CD4-positive, alpha-beta T cell (primary cell): ENCODE measurements around the gene RAB40A. TPM values are rescaled to one million over a fixed set of nuclear protein-coding genes. Genes with fewer than 3 reads are reported as not detected.

Experiments used
- ATAC-seq: fragments of 200-7000 bp; cut with Tn5 transposase; one replicate; pipeline ENCODE4 v1.10.0; 2022; ENCODE audit warnings: mild to moderate bottlenecking; ENCODE audit not compliant: poor library complexity
- CTCF ChIA-PET: fragments of 350-600 bp; sonication (Branson Sonifier 250); formaldehyde crosslinking; loops from one replicate; lab custom pipeline; 2021; ENCODE audit warnings: antibody characterized with exemption, inconsistent platforms; lab: Charles Lee
- POLR2A ChIA-PET: fragments of 350-600 bp; sonication (Branson Sonifier 250); formaldehyde crosslinking; loops from one replicate; lab custom pipeline; 2021; ENCODE audit warnings: antibody characterized with exemption, inconsistent platforms; lab: Charles Lee
- DNase-seq, 14 experiments: peaks; one replicate each; pipeline ENCODE4 v3.0.0-alpha.2; 2013 to 2020; ENCODE audit warnings: mixed read lengths in 2 of 14
- H3K27ac ChIP-seq, 2 donors: one replicate each; pipeline versions ENCODE4 v1.5.1 to v1.7.0; 2013; ENCODE audit warnings: low read length in 2 of 2, low read depth in 1 of 2, mild to moderate bottlenecking in 1 of 2
- H3K27me3 ChIP-seq, 2 experiments: 1 replicate in 1 of 2; 2 replicates in 1 of 2; pipeline versions ENCODE4 v1.6.1 to v1.7.0; 2013; ENCODE audit warnings: low read length in 2 of 2, control low read depth in 1 of 2, mild to moderate bottlenecking in 1 of 2, moderate library complexity in 1 of 2; ENCODE audit not compliant: insufficient read depth in 2 of 2, control insufficient read depth in 1 of 2
- H3K36me3 ChIP-seq: one replicate; pipeline ENCODE4 v1.6.1; 2013; ENCODE audit warnings: low read length, control low read depth; ENCODE audit not compliant: insufficient read depth
- H3K4me1 ChIP-seq: one replicate; pipeline ENCODE4 v1.6.1; 2013; ENCODE audit warnings: low read length, control low read depth; ENCODE audit not compliant: insufficient read depth
- H3K4me3 ChIP-seq: one replicate; pipeline ENCODE4 v1.5.1; 2013; ENCODE audit warnings: mild to moderate bottlenecking, low read length, moderate library complexity
- H3K9me3 ChIP-seq, 2 experiments: 1 replicate in 1 of 2; 2 replicates in 1 of 2; pipeline versions ENCODE4 v1.6.1 to v1.7.0; 2013; ENCODE audit warnings: low read length in 2 of 2, mild to moderate bottlenecking in 2 of 2, control low read depth in 1 of 2, moderate library complexity in 1 of 2; ENCODE audit not compliant: control insufficient read depth in 1 of 2, insufficient read depth in 1 of 2
- H3K27ac Mint-ChIP-seq: one replicate; pipeline ENCODE4 v1.8.0; 2020; ENCODE audit warnings: mixed read lengths
- H3K27me3 Mint-ChIP-seq: one replicate; pipeline ENCODE4 v1.8.0; 2021; ENCODE audit warnings: mixed read lengths
- H3K36me3 Mint-ChIP-seq: one replicate; pipeline ENCODE4 v1.8.0; 2021; ENCODE audit warnings: low read depth, mixed read lengths
- H3K4me1 Mint-ChIP-seq: one replicate; pipeline ENCODE4 v1.8.0; 2021; ENCODE audit warnings: low read depth, mixed read lengths
- H3K4me3 Mint-ChIP-seq: one replicate; pipeline ENCODE4 v1.8.0; 2020; ENCODE audit warnings: mild to moderate bottlenecking, mixed read lengths
- H3K9me3 Mint-ChIP-seq: one replicate; pipeline ENCODE4 v1.8.0; 2020; ENCODE audit warnings: mixed read lengths
- CTCF ChIP-seq: fragments of 200-600 bp; IDR thresholded peaks from one replicate; pipeline ENCODE4 v1.8.0; 2022; ENCODE audit warnings: antibody characterized with exemption, mild to moderate bottlenecking
- intact Hi-C, 2 experiments: fragments of 100-400 bp; cut with DNase I in 1 of 2; cut with micrococcal nuclease in 1 of 2; formaldehyde crosslinking; loops; one replicate each; pipeline versions ENCODE4 v1.15.1 to v1.9.0; 2023 to 2025; cut with DNase I, micrococcal nuclease
- total RNA-seq, 174 experiments: library from RNA in 2 of 174; stranded (reverse) in 2 of 174; gene quantifications; one replicate each; pipeline ENCODE4 v1.2.3 and lab custom pipeline; 2021 to 2026

RAB40A gene
- total RNA-seq, 2 experiments from 2014 or later, result 0.16 TPM; not detected in 1

GRCh38 chrX:103538728-103539127 is 19.4 kb upstream of the RAB40A start:
- no peaks in the 10 kb centered on the region for H3K27me3 ChIP-seq
- Mint-ChIP-seq H3K36me3 (no peaks in the 10 kb centered on the region), H3K9me3 (no peaks in the 10 kb centered on the region), H3K4me3 (no peak overlapping the region), H3K27me3 (no peaks in the 10 kb centered on the region), H3K27ac (no peak overlapping the region), H3K4me1 (peaks cover under 1% of the 10 kb centered on the region)
- ChIA-PET CTCF (no interaction called here), POLR2A (no interaction called here)
- H3K4me1 ChIP-seq, result peaks cover 2% of the 10 kb centered on the region
- no peak for ATAC-seq
- H3K27ac ChIP-seq, result no peak overlapping the region
- intact Hi-C loops, result loop anchor here (5.0 to 10.0 kb wide), 3 partner anchors 146 to 176 kb away; partner anchors contain the start of genes MORF4L2 (in 1 of the 2) and TMEM31 (in 1 of the 2)
- no peak for DNase-seq
- H3K9me3 ChIP-seq, result no peaks in the 10 kb centered on the region
- no peaks in the 10 kb centered on the region for H3K36me3 ChIP-seq
- TF ChIP-seq CTCF, result no peak
- H3K4me3 ChIP-seq, result no peak overlapping the region

- DNase-seq (no peak), ATAC-seq (no peak)
- Histone ChIP-seq H3K27ac (no peak overlapping the region), H3K27me3 (no peaks in the 10 kb centered on the region), H3K9me3 (no peaks in the 10 kb centered on the region), H3K4me3 (no peak overlapping the region), H3K4me1 (peaks cover 4% of the 10 kb centered on the region), H3K36me3 (no peaks in the 10 kb centered on the region)
- no peaks in the 10 kb centered on the region for H3K9me3 Mint-ChIP-seq
- no peaks in the 10 kb centered on the region for H3K36me3 Mint-ChIP-seq
- ChIA-PET CTCF (no interaction called here), POLR2A (no interaction called here)
- H3K27ac Mint-ChIP-seq, result no peak overlapping the region
- intact Hi-C loops, result loop anchor here (5.0 to 10.0 kb wide), 3 partner anchors 147 to 177 kb away; partner anchors contain the start of genes MORF4L2 (in 1 of the 2) and TMEM31 (in 1 of the 2)
- H3K4me1 Mint-ChIP-seq, result peaks cover 4% of the 10 kb centered on the region
- no peak for TF ChIP-seq CTCF
- no peak overlapping the region for H3K4me3 Mint-ChIP-seq
- H3K27me3 Mint-ChIP-seq, result no peaks in the 10 kb centered on the region
These were observed 18.6 kb upstream of the RAB40A start for GRCh38 chrX:103537871-103538387.

- intact Hi-C loops, result loop anchor here (5.0 to 10.0 kb wide), 3 partner anchors 148 to 178 kb away; partner anchors contain the start of genes MORF4L2 (in 1 of the 2) and TMEM31 (in 1 of the 2)
These were observed 17.4 kb upstream of the RAB40A start for GRCh38 chrX:103536732-103537131.

More at GRCh38 chrX:103536732-103537131, 17.4 kb upstream of the RAB40A start:
- H3K36me3 ChIP-seq, result no peaks in the 10 kb centered on the region
- H3K9me3 ChIP-seq, result no peaks in the 10 kb centered on the region
- Mint-ChIP-seq H3K36me3 (no peaks in the 10 kb centered on the region), H3K27ac (no peak overlapping the region), H3K9me3 (no peaks in the 10 kb centered on the region), H3K4me3 (no peak overlapping the region), H3K4me1 (peaks cover 4% of the 10 kb centered on the region), H3K27me3 (no peaks in the 10 kb centered on the region)
- ChIA-PET POLR2A (no interaction called here), CTCF (no interaction called here)
- DNase-seq (no peak), ATAC-seq (no peak)
- H3K27me3 ChIP-seq, result no peaks in the 10 kb centered on the region
- peaks cover 4% of the 10 kb centered on the region for H3K4me1 ChIP-seq
- H3K27ac ChIP-seq, result no peak overlapping the region
- H3K4me3 ChIP-seq, result no peak overlapping the region
- TF ChIP-seq CTCF, result no peak
